HG02623 (cell line): Measurements from ENCODE around the gene OR10J4.
"Not testable (repeated sequence)": the region's sequence is repeated elsewhere in the genome, so short reads cannot be mapped to it uniquely, and the experiment has no call there.

ENCODE experiments used
- ATAC-seq: cut with Tn5 transposase; IDR thresholded peaks from one replicate; pipeline ENCODE4 v1.9.1; 2021; ENCODE audit warnings: moderate library complexity; ENCODE audit not compliant: unreplicated experiment

Gene OR10J4

DNA sequence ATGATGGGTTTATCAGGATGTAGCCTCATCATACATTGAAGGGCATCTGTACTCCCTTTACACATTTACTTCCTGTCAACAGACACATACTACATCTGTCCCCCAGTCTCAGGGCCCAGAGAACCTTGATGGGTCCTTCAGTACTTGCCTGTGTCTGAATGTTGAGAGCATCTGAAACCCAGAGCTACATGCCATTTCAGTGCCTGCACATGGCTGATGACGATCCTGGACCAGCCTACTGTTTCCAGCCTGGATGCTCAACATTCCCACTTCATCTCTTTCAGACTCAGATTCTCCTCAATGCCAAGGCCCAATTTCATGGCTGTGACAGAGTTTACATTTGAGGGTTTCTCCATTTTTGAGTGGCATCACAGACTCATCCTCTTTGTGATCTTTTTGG lies at the start of gene OR10J4:
TSS of gene OR10J4 (plus strand) at position 301 of the 400 bp plus-strand sequence.
- ATAC-seq, result no peak

DNA sequence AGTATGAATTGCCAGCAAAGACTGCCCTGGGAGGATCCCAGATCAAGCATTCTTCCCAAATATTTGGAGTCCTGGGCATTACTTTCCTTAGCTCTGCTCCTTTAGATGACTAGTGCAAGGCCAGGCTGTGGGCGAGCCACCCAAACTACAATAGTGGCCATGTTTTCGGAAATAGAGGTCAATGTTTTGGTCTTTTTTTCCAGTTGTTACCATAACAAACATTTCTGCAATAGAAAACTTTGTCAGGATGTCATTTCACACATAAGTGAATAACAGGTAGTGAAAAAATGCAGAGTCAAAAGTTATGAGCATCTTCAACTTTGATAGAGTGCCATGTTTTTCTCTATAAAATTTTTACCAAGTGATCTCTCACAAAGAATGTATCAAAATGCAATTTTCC lies 25.2 kb upstream of the OR10J4 start:
- no peak for ATAC-seq

DNA sequence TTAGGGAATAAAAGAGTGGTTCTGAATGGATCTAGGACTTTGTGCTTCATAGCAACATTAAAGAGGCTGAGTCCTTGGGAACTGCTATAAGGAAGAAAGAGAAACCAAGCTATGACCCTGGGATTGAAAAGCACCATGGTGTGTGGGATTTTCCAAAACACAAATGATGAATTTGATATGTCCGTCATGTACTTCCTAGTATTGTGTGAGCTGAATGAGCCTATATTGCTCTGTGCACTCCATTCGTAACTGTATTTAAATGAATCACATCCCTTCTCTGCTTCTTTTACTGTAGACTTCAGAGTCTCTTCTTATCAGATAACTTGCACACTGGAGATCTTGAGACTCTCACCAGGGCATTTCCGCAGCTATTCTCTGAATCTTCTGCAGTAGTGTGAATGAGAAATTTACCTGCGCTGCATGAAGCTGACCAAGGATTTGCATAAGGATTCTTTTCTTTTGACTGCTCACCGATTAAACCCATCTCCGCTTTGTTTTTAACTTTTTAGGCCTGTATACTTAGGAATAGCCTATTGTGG lies 23.1 kb upstream of the OR10J4 start:
- no peak for ATAC-seq

DNA sequence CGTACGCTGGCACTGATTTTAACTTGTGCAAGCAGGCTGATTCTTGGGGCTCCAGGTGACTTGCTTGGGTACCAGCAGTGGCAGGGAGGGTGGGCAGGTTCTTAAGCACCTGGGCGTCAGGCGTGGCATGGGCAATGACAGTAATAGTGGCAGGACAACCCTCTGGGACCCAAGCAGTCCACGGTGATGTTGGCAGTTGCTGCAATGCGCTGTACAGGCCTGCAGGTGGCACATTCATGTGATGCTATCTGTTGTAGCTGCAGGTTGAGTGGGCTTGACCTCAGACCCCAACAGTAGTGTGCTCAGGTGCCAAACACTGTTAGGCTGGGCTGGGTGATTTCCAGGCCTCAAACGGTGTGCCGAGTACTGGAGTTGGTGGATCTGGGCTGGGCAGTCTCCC lies 10.2 kb upstream of the OR10J4 start:
- no peak for ATAC-seq

DNA sequence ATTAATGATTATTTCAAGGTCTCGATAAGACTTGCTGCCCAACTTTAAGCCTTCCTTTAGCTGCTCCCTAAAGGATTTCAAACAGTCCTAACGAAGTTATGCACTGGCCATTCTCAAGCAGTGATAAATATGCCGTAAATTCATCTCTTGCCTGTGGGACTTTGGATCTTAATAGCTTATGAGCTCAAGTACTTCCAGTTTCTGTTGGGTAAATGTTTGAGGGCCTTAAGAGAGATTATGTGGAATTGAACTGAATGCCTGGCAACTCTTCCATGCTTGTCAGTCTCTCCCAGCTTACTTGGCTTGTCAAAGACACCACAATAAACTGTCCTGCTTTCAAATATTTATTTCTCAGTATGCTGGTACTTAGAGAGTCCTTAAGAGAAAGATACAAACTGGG lies 3.5 kb upstream of the OR10J4 start:
- no peak for ATAC-seq

DNA sequence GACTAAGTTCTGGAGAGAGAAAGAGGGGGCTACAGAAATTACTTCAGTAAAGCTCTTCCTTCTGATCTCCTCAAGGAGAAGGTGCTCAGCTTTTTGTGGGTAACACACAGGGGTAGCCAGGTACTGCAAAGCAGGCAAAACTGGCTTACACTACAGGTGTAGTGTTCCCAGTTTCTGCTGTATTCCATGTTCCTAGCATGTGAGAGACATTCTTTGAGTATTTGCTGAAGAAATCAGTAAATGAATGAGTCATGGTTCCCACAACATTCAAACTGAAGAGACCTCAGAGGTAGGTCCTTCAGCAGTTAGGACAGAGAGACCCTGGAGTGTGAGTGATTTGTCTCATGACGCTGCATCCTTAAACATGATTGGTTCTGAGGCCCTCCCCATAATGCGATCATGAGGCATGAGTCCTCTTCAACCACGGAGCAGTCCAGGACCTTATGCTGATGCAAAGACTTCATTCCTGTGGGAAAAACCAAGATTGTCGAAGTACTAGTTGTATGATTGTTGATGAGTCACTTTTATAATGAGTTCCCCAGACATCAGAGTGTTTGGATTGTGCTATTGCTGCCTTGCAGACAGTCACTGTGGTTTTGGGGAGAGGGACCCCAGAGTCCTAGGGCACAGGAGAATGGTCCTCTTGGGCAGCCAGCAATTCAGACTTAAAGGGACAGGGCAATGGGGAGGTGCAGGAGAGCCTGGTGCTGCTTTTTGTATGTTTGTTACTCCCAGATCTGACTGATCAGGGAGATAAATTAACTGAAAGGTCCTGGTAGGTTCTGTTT lies 2.7 kb upstream of the OR10J4 start:
- no peak for ATAC-seq

DNA sequence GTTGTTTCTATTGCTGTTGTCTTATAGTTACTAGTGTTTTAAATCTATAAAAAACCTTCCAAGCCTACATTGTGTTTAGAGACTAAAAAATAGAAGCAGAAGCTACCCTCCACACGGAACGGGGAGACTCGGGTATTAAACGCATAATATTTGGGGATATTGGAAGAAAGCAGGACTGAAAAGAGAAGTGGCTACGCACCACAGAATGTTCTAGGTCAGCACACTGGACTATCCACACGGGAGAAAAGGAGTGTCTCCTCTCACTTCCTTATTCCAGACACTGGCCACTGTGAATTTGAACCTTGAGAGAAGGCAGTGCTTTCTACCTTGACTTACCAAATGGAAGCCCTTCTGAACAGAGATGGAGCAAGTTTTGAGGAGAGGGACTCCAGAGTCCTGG lies 1.0 kb upstream of the OR10J4 start:
- ATAC-seq, result no peak

DNA sequence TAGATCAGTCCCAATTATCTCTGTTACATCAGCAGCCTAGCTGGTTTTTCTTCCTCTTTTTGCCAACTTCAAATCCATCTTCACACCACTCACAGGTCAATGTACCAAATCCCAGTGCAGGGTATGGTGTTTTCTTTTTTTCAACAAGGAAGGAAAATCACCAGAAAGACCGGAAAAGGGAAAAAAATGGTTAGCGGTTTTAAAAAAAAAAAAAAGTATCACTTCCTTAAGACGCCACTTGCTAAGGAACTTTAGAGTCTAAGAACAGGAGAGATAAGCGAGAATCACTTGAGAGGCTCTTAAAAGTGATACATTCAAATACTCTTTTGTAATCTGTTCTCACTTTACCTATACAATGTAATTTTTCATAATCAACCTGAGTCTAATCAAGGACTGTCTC lies 4.5 kb downstream of the OR10J4 start:
- no peak for ATAC-seq

DNA sequence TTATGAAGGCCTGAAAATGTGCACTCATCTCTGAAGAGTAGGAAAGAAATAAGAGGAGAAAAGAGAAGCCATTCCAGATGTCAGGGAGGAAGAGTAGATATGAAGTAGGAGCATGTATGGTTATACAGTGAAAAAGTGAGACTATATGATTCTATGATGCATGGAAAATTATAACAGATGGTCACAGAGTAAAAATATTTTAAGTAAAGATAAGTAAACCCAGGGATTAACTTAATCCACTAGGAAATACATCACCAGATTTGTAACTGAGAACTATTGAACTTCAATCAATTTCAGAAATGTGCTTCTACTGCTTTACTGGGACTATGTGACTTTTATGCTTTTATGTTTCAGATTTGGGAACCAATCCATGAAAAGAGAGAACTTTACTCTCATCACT lies 7.4 kb downstream of the OR10J4 start, which contains the start of gene OR10J1:
TSS of gene OR10J1 (plus strand) at position 301 of the 400 bp plus-strand sequence. CDS start at position 371, 70 bp downstream.
- no peak for ATAC-seq

DNA sequence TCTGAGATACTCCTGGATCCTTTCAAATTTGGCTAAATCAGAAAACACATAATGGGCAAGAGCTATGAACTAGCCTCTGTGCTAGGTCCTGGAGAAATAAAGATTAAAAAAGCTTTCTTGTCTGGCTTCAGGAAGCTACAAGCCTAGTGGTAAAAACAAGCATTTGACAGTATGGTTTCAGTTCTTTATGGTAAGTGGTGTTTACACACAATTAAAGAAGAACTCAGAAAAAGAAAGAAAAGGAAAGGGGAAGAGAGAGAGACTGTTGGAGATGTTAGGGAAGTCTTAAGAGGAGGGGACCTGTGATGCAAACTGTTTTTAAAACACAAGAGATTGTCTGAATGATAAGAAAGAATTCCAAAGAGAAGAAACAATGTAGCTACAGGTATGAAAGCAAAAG lies 9.4 kb downstream of the OR10J4 start:
- ATAC-seq, result no peak

DNA sequence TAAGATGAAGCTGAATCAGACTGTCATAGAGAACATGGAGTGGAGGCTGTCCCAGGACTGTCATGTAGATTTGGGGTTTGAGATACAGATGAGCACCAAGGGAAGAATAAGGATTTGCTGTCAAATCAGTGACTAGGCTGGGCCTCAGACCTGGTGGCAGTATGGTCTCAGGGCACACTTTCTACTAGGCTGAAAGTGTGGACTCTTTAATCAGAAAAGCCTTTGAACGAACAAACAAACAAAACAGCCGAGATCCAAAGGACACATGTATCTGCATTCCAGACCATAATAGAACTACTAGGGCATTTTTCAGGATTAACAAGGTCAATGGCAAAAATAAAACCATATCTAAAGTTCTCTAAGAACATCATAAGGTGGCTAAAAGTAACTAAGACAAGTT lies 10.4 kb downstream of the OR10J4 start:
- ATAC-seq, result no peak

DNA sequence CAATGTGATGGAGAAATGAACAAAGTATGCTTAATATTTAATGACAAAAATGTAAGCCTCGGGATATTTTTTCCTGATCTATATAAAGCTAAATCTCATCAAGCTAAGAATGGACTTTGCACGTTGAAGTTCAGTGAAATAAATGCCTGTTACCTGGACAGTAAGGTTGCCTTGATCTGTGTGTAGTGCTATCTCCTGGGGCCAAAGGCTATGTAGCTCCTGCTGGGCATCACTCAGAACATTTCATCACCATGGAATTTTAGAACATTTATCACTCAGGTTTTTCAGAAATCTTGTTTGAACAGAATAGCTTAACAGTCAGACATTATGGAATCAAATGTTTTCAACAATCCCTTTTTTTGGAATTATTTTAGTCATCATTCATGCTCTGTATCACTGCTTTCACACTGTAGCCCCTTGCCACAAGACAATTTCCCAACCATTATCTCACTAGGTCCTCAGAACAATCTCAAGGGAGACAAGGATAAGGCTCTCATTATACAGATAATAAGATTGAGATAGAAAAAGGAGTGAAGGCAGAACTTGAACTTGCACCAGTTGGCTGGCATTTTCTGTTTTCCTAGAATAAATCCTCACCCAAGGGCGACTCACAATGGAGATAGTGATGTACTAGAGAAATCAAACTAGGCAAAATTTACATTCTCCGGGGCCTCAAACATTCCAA lies 11.2 kb downstream of the OR10J4 start:
- ATAC-seq, result no peak

DNA sequence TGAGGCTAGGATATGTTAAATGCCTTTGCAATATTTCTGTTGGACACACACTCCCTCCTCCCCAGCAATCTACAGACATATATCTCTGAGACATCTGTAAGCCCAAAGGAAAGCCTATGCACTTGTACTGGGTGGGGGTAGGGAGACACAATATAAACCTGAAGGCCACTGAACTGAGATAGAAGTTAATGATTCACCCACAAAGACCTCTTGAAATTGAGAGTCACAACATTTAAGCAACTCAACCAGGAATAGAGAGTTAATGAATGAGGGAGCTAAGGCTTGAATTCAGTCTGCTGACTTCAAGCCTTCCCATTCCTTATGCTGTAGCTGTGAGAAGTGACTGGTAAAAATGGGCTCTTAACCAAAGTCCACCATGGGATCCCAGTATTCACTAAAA lies 12.5 kb downstream of the OR10J4 start:
- ATAC-seq, result no peak

DNA sequence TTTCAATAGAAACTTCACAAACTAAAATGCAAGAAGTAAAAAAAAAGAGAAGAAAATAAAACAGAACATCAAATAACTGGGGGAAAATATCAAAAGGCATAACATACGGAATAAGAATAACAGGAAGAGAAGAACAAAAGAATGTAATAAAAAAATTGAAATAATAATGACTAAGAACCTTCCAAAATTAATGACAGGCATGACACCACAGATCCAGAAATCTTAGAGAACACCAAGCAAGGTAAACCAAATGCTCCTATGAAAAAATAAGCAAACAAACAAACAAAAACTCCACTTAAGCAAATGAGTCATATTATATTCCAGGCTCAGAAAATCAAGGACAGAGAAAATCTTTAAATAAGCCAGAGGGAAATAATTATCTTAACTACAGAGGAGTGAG lies 16.2 kb downstream of the OR10J4 start:
- ATAC-seq, result no peak

DNA sequence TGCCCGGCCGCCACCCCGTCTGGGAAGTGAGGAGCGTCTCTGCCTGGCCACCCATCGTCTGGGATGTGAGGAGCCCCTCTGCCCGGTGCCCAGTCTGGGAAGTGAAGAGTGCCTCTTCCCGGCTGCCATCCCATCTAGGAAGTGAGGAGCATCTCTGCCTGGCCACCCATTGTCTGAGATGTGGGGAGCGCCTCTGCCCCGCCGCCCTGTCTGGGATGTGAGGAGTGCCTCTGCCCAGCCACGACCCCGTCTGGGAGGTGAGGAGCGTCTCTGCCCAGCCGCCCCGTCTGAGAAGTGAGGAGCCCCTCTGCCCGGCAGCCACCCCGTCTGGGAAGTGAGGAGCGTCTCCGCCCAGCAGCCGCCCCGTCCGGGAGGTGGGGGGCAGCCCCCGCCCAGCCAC lies 17.6 kb downstream of the OR10J4 start:
- not testable (repeated sequence) for ATAC-seq

DNA sequence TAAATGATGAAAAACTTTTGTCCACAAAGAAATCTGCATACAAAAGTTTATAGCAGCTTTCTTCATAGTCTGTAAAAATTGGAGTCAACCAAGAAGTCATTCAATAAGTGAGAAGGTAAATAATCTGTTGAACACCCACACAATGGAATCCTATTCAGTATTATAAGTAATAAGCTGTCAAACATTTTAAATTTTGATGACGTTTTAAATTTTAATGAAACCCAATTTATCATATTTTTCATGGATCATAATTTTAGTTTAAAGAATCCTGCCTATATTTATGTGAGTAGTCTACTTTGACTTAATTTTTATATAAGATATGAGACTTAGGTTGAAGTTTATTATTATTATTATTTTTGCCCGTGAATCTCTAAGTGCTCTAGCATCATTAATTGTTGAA lies 27.5 kb downstream of the OR10J4 start:
- ATAC-seq, result no peak

DNA sequence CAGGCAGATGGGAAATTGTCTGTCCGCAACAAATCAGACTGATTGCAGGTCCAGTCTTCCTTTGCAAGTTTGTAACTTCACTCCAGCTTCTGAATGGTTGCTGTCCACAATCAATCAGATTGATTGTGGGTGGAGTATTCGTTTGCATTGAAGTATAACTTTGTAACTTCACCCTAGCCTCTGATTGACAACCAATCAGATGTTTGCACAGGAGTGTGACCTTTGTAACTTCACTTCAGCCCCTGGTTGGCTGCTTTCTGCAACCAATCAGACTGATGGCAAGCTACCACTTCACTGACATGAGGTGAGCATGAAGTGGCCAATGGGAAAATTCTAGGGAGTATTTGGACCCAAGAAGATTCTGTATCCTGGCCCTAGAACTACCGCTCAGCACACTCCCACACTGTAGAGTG lies 33.2 kb downstream of the OR10J4 start:
- no peak for ATAC-seq

DNA sequence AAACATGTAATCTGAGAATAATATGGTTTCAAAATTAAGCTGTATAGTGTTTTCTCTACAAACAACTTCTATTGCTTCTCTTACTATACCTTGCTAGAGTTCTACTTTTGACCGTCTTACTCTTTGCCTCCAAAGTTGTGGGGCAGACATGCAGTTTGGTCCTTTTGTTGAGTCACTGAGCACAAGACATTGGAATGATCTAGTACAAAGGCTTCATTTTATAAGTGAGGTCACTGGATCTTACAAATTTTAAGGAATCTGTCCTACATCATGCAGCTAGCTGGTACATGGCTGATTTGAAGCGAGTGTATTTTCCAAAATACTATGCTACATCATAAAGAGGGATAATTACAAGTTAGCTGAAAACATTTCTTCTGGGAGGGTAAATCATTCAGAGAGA lies 36.3 kb downstream of the OR10J4 start:
- no peak for ATAC-seq

DNA sequence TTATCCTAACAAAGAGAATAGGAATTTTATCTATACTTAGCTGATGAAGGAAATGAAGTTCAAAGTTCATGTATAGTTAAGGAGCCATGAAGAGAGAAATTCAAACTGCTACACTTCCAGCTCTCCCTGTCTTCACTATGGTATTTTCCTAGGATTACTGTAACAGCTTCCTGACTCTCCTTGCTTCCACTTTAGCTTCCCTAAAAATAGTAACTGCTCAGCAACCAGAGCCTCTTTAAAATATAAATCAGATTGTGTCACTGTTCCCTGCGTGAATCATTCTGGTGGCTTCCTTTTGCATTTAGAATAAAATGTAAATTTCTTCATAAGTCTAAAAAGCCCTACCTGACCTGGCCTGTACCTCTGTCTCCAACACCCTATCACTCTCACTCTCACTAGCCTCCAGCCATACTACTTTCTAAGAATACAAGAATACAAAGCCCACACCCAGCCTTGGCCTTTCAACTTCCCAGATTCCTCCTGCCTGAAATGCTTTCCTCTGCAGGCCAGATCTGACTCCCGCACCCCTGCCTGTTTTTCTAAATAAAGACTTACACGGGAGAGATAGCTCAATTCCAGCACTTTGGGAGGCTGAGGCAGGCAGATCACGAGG lies 38.0 kb downstream of the OR10J4 start:
- ATAC-seq, result no peak

DNA sequence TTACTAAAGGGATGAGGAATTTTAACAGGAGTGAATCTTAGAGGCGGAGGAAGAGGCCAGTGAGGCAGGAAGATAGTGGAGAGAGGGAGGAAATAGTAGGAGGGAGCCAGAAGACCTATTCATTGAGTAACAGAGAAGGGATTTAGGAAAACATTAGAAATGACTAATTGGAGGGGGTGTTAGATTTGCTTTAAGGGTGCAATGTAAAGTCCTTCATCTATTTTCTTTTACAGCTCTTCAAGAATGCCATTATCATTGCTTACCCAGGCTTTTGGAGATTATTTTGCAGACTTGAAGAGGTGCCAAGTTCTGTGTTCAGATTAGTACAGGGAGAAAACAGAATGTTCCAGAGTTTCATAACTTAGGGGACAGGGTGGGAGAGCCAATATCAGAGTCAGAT lies 41.3 kb downstream of the OR10J4 start:
- no peak for ATAC-seq

DNA sequence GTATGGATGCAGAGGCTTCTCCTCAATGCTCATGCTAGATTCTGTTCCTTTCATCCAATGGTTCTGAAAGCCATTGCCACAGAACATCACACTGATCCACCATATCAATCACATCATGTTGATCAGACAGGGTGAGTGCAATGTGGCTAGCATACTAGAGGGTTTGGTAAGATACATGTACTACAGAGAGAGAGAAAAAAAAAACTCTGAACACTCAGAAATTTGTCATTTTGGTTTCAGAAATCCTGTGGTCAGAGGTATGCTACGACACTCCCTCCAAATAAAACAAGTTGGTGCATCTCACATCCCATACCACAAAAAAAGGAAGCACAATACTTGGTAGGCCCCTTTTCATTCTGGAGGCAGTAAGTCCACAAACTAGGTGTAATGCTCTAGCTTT lies 42.9 kb downstream of the OR10J4 start:
- ATAC-seq, result no peak
